GM18870 (cell line): ENCODE measurements around the gene FSIP1.

Experiments used
- ATAC-seq: cut with Tn5 transposase; IDR thresholded peaks from one replicate; pipeline ENCODE4 v1.9.1; 2021; ENCODE audit warnings: moderate library complexity; ENCODE audit not compliant: unreplicated experiment

FSIP1 gene

DNA sequence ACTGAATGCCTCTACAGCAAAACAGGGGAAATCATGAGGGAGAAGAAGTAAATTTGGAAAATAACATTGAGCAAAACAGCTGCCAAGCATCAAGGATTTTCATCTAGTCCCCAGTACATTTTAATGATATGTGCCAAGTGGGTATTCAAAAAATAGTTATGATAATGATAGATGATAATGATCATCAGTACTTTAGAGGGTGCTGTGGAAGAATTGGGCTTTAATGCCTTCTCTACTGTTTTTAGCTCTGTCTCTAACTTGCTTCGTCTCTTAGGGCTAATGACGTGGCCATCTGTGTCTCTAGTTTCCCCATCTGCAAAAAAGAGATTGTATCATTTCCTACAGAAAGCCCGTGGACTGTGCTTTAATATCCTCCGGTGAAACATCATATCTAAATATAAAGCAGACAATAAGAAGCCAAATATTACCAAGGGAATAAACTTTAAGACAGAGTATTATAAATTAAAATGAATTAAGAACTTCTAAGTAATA, 10.2 kb upstream of the FSIP1 start:
- no peak for ATAC-seq

GRCh38 chr15:39792025-39792843, 9.6 kb upstream of the FSIP1 start:
- ATAC-seq, result no peak

DNA sequence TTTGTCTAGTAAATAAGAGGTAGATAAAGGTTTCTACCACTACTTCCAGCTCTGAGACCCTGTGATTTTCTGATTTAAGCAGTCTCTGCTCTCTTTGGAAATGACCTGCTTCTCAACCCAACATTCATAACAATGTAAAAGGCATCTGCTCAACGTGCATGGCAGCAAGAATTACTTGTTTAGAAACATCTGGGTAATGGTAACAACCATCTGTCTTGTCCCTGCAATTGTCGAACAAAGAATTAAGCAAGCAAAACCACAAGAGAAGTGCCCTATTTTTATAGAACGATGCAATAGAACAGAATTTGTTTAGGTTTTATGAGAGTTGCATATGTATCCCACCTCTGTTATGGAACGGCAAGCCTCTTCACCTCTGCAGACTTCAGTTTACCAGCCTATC, 7.1 kb upstream of the FSIP1 start:
- no peak for ATAC-seq

- no peak for ATAC-seq
Measured at GRCh38 chr15:39788800-39789565, 6.3 kb upstream of the FSIP1 start.

- no peak for ATAC-seq
Measured at GRCh38 chr15:39788108-39788507, 5.5 kb upstream of the FSIP1 start.

- ATAC-seq, result no peak
Measured at GRCh38 chr15:39787479-39787878, 4.8 kb upstream of the FSIP1 start.

GRCh38 chr15:39786447-39787056, 3.9 kb upstream of the FSIP1 start:
- no peak for ATAC-seq

DNA sequence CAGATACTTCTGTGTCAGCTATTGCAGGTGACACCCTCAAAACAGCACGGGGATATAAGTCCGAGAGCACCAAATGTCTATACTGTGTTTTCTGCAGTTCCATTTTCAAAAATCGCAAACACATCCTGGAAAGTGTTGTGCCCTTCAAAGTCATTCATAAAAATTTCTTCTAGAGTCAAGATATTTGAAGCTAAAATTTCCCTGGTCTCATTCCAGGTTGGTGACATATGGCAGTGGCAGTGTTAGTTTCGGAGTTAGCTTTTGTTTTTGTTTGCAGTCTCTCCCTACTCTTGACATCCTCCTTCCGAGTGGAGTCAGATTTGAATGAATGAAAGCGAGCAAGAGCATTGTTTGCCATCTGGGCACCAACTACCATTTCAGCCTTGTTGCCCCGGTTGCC, 3.2 kb upstream of the FSIP1 start:
- ATAC-seq, result no peak

GRCh38 chr15:39785139-39785538, 2.5 kb upstream of the FSIP1 start:
- ATAC-seq, result no peak

DNA sequence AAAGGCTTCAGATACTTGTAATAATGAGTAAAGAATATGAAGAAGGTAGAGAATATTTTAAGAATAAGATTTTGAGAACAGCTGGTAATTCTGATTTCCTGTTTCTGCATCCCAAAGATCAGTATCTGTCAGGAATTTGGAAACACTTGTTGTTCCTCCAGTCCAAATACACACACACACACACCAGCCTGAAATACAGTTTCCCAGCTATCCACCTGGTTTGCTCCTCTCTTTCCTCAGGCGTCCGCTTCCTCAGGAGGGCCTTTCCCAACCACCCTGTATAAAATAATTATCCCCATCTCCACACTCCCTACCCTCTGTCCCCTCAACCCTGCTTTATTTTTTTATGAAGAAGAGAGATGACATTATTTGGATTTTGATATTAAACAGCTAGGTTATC, 2.0 kb upstream of the FSIP1 start:
- no peak for ATAC-seq

GRCh38 chr15:39784125-39784524, 1.5 kb upstream of the FSIP1 start:
- ATAC-seq, result no peak

- no peak for ATAC-seq
Measured at GRCh38 chr15:39783244-39783820, 691 bp upstream of the FSIP1 start.

- no peak for ATAC-seq
Measured at GRCh38 chr15:39781967-39782302, 706 bp downstream of the FSIP1 start.

- no peak for ATAC-seq
Measured at GRCh38 chr15:39781147-39781966, 1.3 kb downstream of the FSIP1 start.

GRCh38 chr15:39778021-39778420, 4.6 kb downstream of the FSIP1 start:
- no peak for ATAC-seq

- ATAC-seq, result peak; percentile 39
Measured at GRCh38 chr15:39777496-39777895, 5.1 kb downstream of the FSIP1 start.

- no peak for ATAC-seq
Measured at GRCh38 chr15:39776068-39776467, 6.6 kb downstream of the FSIP1 start.

- no peak for ATAC-seq
Measured at GRCh38 chr15:39774688-39775267, 7.9 kb downstream of the FSIP1 start.

GRCh38 chr15:39770748-39771689, 11.6 kb downstream of the FSIP1 start:
- no peak for ATAC-seq
